Rectal smooth muscle tissue (tissue), 1 donor: Measurements from ENCODE around the gene BDH1.
"Not testable (repeated sequence)": the region's sequence is repeated elsewhere in the genome, so short reads cannot be mapped to it uniquely, and the experiment has no call there.

ENCODE experiments used
- H3K27ac ChIP-seq: one replicate; pipeline ENCODE4 v1.7.0; 2013; ENCODE audit warnings: low read depth, low read length, inconsistent platforms
- H3K27me3 ChIP-seq: one replicate; pipeline ENCODE4 v1.7.0; 2013; ENCODE audit warnings: low read length; ENCODE audit not compliant: control insufficient read depth, insufficient read depth
- H3K36me3 ChIP-seq: one replicate; pipeline ENCODE4 v1.7.0; 2013; ENCODE audit warnings: low read length; ENCODE audit not compliant: control insufficient read depth, insufficient read depth
- H3K4me1 ChIP-seq: one replicate; pipeline ENCODE4 v1.7.0; 2013; ENCODE audit warnings: low read length; ENCODE audit not compliant: control insufficient read depth, insufficient read depth
- H3K4me3 ChIP-seq: one replicate; pipeline ENCODE4 v1.7.0; 2013; ENCODE audit warnings: low read length
- H3K9ac ChIP-seq: one replicate; pipeline ENCODE4 v1.7.0; 2013; ENCODE audit warnings: low read length

The BDH1 gene

DNA sequence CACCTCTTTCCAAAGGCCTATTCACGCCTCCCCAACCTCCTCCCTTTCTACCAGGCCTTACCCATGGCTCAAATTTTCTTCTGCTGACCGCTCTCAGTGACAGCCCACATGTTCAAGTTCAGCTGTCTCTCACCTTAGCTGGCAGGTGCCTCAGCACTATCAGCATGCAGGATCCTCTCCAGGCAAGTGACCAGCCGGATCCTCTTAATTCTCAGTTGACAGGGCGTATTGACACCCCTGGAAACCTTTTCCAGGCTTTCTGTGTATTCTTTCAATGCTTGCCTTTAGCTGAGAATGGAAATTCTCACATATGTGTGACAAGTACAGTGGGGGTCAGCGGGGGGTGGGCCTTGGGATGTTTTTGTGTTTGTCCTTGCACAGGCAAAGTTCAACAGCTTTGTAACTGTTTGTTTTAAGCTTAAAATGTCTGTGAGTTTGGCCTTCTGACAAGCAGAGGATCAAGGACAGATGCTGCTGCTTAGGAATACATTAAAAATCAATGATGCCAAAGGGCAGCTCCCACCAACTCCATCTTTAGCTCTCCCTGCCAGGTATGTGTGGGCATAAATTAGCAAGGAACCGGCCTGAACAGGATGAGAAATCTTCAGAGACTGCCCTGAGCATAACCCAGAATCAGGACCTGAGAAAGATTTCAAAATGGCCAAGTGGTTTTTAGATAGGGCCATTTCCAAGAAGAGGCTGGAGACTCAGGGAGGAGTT, 17.4 kb upstream of the BDH1 start:
- Histone ChIP-seq H3K27me3 (no peaks in the 10 kb centered on the region), H3K27ac (no peak overlapping the region), H3K4me1 (no peaks in the 10 kb centered on the region), H3K4me3 (no peak overlapping the region), H3K9ac (no peak overlapping the region), H3K36me3 (peaks cover 3% of the 10 kb centered on the region)

GRCh38 chr3:197571880-197572172, 16.1 kb upstream of the BDH1 start:
- H3K4me3 ChIP-seq, H3K36me3 ChIP-seq, H3K27me3 ChIP-seq, H3K4me1 ChIP-seq, H3K9ac ChIP-seq, H3K27ac ChIP-seq: not testable (repeated sequence)

DNA sequence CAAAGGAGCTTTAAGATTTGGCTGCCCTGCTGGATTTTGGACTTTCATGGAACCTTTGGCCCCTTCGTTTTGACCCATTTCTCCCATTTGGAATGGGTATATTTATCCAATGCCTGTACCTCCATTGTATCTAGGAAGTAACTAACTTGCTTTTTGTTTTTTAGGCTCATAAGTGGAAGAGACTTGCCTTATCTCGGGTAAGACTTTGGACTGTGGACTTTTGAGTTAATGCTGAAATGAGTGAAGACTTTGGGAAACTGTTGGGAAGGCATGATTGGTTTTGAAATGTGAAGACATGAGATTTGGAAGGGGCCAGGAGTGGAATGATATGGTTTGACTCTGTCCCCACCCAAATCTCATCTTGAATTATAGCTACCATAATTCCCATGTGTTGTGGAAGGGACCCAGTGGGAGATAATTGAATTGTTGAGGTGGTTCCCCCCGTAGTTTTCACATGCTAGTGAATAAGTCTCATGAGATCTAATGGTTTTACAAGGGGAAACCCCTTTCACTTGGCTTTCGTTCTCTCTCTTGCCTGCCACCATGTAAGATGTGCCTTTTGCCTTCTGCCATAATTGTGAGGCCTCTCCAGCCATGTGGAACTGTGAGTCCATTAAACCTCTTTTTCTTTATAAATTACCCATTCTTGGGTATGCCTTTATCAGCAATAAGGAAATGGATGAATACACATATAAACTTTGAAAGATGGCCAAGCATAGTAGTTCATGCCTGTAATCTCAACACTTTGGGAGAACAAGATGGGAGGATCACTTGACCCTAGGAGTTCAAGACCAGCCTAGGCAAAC, 15.5 kb upstream of the BDH1 start:
- not testable (repeated sequence) for H3K36me3 ChIP-seq, H3K9ac ChIP-seq, H3K27ac ChIP-seq, H3K4me1 ChIP-seq, H3K27me3 ChIP-seq, H3K4me3 ChIP-seq

DNA sequence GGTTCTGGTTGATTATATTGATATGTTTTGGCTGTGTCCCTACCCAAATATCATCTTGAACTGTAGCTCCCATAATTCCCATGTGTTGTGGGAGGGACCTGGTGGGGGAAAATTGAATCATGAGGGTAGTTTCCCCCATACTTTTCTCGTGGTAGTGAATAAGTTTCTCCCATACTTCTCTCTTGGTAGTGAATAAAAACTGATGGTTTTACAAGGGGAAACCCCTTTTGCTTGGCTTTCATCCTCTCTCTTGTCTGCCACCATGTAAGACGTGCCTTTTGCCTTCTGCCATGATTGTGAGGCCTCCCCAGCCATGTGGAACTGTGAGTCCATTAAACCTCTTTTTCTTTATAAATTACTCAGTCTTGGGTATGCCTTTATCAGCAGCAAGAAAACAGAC, 13.7 kb upstream of the BDH1 start:
- H3K9ac ChIP-seq, H3K27me3 ChIP-seq, H3K4me1 ChIP-seq, H3K27ac ChIP-seq, H3K36me3 ChIP-seq, H3K4me3 ChIP-seq: not testable (repeated sequence)

DNA sequence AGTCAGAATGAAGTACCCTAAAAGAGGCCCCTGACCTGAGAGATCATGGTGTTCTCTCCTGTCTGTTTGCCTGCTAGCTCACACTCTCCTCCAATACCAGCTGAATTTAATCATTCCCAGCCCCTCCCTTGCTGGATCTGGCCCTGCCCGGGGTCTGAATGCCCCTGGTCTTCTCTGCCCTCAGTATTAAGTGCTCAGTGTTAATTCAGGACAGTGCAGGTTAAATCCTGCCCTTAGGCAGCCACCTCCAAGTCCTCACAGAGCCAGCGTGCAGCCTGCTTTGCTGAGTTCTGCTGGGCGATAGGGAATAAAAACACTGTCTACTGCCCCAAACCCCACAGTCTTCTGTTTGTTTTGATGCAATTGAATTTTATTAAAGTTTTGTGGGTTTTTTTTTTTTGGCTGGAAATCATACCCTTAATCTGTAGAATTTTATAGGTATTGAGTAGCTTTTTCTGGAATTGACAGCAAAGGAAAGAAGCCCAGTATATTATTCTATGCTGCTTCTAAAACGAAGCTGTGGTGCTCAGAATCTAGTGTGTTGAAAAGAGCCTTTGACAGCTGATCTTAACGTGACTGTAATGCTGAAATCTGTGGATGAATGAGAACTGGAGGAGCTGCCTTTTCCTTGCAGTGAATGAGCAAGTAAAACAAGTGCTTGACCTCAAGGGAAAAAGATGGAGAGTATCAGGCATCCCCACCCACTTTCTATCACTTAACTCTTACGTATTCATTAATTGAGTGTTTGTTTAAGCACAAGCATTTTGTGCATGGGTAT, 12.3 kb upstream of the BDH1 start:
- Histone ChIP-seq H3K4me1 (no peaks in the 10 kb centered on the region), H3K4me3 (no peak overlapping the region)

DNA sequence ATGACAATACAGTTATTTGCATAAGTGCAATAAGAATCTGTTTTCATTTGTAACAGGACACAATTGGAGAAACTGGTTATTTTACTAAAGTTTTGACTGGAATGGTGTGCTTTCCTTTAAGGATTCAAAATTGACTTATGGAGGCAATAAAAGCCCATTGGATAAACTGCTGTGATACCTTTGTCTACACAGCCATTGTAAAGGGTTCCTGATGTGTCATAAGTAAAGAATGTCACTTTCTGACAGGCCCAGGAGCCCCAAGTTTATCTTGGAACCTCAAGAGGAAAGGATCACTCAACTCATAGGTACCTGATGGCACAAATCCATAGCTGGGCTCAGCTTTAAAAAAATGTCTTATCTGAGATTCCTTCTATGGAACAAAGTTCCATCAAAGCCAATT, 10.4 kb upstream of the BDH1 start:
- not testable (repeated sequence) for H3K27me3 ChIP-seq, H3K4me3 ChIP-seq, H3K27ac ChIP-seq, H3K9ac ChIP-seq, H3K4me1 ChIP-seq, H3K36me3 ChIP-seq

More for the DNA sequence above, 12.3 kb upstream of the BDH1 start:
- H3K27me3 ChIP-seq, result no peaks in the 10 kb centered on the region
- H3K9ac ChIP-seq, result no peak overlapping the region
- H3K36me3 ChIP-seq, result no peaks in the 10 kb centered on the region
- no peak overlapping the region for H3K27ac ChIP-seq

DNA sequence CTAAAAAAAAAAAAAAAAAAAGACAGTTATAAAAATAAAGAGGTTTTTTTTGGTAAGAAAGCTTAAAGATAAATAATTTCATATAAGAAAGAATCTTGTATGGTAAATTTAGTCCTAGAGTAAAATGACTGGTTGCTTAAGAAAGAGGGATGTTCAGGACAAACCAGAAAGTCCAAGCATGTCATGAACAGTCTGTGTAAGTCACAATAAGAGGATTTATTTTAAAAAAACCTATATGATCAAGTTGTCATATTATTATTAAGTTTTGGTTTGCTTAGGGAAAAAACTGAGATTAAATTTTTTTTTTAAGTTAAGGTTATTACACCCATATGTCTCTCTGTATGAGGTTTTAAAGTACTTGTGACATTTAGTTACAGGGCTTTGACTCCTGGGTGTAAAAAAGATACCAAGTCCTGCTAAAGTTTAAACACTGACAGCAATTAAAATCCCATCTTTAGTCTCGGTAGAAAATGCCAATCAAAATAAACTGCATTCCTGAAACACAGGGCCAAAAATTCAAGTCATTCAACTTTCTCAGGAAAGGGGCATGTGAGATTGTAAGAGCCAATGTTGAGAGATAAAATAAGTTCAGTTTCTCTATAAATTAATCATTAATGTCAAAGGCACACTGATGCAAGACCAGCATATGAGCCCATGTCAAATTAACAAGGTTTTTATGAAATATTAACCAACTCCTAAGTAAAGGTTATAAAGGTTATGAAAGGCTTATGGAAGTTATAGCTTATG, 8.5 kb upstream of the BDH1 start:
- no peak overlapping the region for H3K27ac ChIP-seq
- H3K4me3 ChIP-seq, result no peak overlapping the region
- no peaks in the 10 kb centered on the region for H3K36me3 ChIP-seq
- H3K9ac ChIP-seq, result no peak overlapping the region
- no peaks in the 10 kb centered on the region for H3K27me3 ChIP-seq
- no peaks in the 10 kb centered on the region for H3K4me1 ChIP-seq

DNA sequence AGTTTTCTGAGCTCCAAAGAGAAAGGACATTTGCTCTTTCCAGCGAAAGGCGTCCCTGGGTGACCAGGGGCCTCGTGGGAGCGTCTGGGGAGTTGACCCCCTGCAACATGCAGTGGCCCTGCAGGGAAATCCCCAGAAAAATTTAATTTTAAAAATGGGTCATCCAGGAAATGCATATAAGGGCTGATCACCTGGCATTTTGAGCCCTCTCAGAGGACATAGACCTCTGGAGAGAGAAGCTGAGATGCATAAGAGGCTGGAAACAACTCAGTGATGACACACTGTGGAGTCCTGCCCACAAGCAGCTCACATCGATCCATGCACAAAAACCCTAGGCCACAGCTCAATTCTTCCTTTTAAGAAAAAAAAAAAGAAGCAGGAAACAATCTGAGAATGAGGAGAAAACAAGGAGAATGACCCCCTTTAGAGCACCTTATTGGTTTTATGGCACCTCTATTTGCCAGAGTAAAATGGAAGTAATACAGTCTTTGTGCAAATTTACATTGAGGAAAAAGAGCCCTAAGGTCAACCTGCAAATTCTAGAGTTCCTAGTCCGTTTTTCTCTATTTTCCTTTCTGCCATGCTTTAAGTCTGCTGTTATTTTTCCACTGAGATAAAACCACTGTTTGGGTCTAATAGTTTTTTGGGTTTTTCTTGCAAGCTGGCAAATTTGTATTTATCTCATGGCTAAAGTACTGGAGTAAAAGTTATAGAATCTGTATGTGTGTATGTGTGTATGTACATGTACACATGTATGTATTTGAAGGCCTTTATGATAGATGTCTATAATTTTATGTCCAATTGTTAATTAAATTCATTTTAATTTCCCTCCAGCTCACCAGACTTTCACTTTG, 6.9 kb upstream of the BDH1 start:
- no peak overlapping the region for H3K4me3 ChIP-seq
- H3K27me3 ChIP-seq, result no peaks in the 10 kb centered on the region
- H3K4me1 ChIP-seq, result no peaks in the 10 kb centered on the region
- H3K27ac ChIP-seq, result no peak overlapping the region
- H3K36me3 ChIP-seq, result no peaks in the 10 kb centered on the region
- no peak overlapping the region for H3K9ac ChIP-seq

DNA sequence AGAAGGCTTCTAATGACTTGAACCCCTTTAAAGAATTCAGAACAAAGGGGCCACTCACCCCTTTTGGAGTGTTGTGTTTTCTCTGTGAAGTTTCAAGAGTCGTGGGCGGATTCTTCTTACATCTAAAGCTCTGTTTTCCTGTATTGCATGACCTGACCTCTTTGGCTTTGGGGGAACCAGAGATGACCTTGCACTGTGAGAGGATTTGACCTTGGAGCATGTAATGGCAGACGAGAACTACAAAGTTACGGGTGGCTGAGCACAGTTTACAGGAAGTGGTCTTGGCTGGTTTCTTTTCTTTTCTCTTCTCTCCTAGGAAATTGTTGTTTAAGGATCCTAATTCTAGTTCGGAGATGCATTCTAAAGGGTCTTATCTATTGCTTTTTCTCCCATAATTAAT, 6.2 kb upstream of the BDH1 start:
- no peak overlapping the region for H3K27ac ChIP-seq

GRCh38 chr3:197559651-197560050, 3.9 kb upstream of the BDH1 start:
- Histone ChIP-seq H3K27ac (no peak overlapping the region), H3K4me1 (no peaks in the 10 kb centered on the region), H3K9ac (no peak overlapping the region), H3K36me3 (no peaks in the 10 kb centered on the region), H3K4me3 (no peak overlapping the region), H3K27me3 (no peaks in the 10 kb centered on the region)

More for the DNA sequence above, 6.2 kb upstream of the BDH1 start:
- H3K27me3 ChIP-seq, result no peaks in the 10 kb centered on the region
- H3K4me3 ChIP-seq, result no peak overlapping the region
- no peaks in the 10 kb centered on the region for H3K36me3 ChIP-seq
- no peaks in the 10 kb centered on the region for H3K4me1 ChIP-seq
- no peak overlapping the region for H3K9ac ChIP-seq

GRCh38 chr3:197554562-197555280, 1.0 kb downstream of the BDH1 start:
- Histone ChIP-seq H3K4me1 (peaks cover 6% of the 10 kb centered on the region), H3K27ac (peak overlapping the region; percentile 89), H3K27me3 (no peaks in the 10 kb centered on the region), H3K4me3 (peak overlapping the region; percentile 80), H3K9ac (peak overlapping the region; percentile 80), H3K36me3 (no peaks in the 10 kb centered on the region)
